COLO668 (cell line): ENCODE measurements around the gene CXXC5.

Source experiments
- DNase-seq: peaks from one replicate; lab custom pipeline; 2025; ENCODE audit not compliant: unreplicated experiment; lab: John Stamatoyannopoulos, UW

CXXC5 gene

GRCh38 chr5:139678751-139679750 lies 30.9 kb downstream of the CXXC5 start:
- DNase-seq, result no peak

DNA sequence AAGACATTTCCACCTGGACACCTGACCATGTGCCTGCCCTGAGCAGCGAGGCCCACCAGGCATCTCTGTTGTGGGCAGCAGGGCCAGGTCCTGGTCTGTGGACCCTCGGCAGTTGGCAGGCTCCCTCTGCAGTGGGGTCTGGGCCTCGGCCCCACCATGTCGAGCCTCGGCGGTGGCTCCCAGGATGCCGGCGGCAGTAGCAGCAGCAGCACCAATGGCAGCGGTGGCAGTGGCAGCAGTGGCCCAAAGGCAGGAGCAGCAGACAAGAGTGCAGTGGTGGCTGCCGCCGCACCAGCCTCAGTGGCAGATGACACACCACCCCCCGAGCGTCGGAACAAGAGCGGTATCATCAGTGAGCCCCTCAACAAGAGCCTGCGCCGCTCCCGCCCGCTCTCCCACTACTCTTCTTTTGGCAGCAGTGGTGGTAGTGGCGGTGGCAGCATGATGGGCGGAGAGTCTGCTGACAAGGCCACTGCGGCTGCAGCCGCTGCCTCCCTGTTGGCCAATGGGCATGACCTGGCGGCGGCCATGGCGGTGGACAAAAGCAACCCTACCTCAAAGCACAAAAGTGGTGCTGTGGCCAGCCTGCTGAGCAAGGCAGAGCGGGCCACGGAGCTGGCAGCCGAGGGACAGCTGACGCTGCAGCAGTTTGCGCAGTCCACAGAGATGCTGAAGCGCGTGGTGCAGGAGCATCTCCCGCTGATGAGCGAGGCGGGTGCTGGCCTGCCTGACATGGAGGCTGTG lies 32.4 kb downstream of the CXXC5 start:
- DNase-seq, result no peak

DNA sequence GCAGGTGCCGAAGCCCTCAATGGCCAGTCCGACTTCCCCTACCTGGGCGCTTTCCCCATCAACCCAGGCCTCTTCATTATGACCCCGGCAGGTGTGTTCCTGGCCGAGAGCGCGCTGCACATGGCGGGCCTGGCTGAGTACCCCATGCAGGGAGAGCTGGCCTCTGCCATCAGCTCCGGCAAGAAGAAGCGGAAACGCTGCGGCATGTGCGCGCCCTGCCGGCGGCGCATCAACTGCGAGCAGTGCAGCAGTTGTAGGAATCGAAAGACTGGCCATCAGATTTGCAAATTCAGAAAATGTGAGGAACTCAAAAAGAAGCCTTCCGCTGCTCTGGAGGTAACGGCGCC lies 32.9 kb downstream of the CXXC5 start:
- no peak for DNase-seq

DNA sequence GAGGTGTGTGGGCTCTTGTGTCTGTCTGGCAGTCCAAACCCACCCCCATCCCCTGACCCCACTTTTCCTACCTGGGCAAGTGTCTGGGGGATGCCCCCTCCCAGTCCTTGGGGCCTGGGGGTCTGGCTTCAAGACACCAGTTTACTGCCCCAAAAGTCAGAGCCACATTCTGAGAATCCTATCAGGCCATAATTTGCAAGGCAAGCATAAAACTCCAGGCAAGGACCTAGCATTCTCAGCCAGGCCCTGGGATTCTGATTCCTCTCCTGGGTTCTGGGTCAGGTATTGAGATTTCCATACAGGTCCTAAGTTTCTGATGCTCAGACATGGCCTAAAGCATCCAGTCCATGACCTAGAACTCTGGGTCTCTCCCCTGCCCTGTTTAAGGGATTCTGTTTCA lies 33.3 kb downstream of the CXXC5 start:
- DNase-seq, result no peak

DNA sequence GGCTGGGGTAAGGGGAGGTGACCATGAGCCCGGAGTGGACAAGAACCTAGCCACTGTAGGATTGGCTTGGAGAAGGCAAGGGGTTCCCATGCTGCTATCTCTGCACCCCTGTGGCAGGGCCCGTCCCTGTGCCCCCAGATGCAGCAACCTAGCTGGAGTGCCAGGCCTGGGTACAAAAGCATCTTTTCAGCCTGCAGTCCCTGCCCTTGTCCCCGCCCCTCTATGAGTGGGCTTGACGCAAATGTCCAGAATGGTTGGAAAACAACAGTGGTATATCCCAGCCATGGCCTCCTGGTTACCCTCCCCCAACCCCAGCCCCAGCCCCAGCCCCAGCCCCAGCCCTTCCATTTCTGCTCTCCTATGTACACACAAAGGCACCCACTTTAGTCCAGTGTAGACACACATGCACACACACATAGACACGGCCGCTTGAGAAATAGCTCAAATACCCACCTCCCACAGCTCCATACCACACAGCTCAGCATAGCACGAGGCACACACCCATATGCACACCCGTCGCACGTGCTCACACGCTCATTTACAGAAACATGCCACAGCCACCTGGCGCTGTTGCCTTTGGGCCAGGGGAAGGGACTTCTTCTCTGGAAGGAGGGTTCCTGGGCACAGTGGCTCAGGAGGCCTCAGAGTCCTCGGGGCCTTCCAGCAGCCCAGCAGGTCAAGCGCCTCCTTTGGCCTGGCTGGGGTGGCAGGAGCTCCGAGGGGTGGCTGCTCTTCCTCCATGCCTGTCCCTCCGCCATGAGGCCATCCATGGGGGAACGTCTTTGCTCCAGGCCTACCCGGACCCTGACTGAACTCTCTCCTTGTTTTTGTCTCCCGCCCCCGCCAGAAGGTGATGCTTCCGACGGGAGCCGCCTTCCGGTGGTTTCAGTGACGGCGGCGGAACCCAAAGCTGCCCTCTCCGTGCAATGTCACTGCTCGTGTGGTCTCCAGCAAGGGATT lies 34.1 kb downstream of the CXXC5 start:
- no peak for DNase-seq

DNA sequence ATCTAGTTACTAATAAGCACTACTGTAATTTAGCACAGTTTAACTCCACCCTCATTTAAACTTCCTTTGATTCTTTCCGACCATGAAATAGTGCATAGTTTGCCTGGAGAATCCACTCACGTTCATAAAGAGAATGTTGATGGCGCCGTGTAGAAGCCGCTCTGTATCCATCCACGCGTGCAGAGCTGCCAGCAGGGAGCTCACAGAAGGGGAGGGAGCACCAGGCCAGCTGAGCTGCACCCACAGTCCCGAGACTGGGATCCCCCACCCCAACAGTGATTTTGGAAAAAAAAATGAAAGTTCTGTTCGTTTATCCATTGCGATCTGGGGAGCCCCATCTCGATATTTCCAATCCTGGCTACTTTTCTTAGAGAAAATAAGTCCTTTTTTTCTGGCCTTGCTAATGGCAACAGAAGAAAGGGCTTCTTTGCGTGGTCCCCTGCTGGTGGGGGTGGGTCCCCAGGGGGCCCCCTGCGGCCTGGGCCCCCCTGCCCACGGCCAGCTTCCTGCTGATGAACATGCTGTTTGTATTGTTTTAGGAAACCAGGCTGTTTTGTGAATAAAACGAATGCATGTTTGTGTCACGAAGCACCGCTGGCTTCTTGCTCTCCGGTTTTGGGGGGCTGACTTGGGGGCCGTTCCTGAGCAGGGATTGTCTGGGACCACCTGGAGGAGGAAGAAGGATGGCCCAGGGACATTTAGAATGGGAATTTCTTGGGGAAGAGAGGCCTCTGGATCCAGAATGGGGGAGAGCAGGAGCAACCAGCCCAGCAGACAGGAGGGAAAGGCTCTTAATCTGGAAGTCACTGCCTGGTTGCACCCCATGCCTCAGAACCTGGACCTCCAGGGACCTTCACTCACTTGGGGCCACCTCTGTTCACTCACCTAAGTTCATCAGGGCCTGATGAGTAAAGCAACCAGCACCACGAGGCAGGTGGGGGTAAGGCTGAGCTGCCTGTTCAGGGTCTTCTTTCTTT lies 35.4 kb downstream of the CXXC5 start:
- DNase-seq, result no peak

- DNase-seq, result no peak
Observed at GRCh38 chr5:139684350-139684880, 36.3 kb downstream of the CXXC5 start.

GRCh38 chr5:139684881-139685749 lies 37.0 kb downstream of the CXXC5 start:
- no peak for DNase-seq

- DNase-seq, result no peak
Observed at GRCh38 chr5:139685886-139686285, 37.7 kb downstream of the CXXC5 start.

DNA sequence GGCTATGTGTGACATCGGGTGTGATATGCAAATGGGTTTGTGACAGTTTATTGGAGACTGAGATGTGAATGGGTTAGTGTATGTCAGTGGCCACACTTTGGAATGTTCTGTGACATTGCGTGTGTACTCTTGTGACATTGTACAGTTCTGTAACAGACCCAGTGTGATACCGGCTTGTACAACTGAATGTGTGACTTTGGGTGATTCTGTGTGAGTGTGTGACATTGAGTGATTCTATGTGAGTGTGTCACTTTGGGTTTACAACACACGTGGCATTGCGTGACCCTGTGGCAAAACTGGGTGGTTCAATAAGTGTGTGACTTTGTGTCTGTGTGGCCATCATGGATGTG lies 38.2 kb downstream of the CXXC5 start:
- no peak for DNase-seq

- DNase-seq, result no peak
Observed at GRCh38 chr5:139686706-139687441, 38.7 kb downstream of the CXXC5 start.

DNA sequence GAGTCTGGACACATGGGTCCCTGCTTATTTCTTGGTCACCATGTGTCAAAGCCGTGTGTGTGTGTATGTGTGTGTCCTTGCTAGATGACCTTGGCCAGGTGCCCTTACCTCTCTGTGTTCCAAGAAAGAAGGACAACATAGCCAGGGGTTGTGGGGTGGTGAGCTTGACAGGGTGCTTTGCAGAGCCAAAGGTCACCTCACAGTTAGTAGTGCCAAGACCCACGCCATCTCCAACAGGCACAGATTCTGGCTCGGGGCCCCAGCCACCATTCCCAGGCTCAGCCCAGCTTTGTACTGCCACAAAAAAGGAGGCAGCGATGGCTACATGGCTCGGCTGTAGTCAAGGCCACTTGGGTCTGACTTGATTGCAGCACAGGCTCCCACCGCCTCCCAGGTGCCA lies 39.5 kb downstream of the CXXC5 start:
- no peak for DNase-seq

- DNase-seq, result no peak
Observed at GRCh38 chr5:139688088-139688702, 40.0 kb downstream of the CXXC5 start.

GRCh38 chr5:139688751-139689372 lies 40.7 kb downstream of the CXXC5 start:
- DNase-seq, result no peak

GRCh38 chr5:139689631-139690063 lies 41.5 kb downstream of the CXXC5 start:
- peak; percentile 22 for DNase-seq

GRCh38 chr5:139690064-139690802 lies 42.1 kb downstream of the CXXC5 start:
- peak; percentile 4 for DNase-seq
